Stomach smooth muscle (tissue), 2 donors: ENCODE measurements around the gene LAMC3.

Source experiments
- H3K27ac ChIP-seq: one replicate; pipeline ENCODE4 v1.7.0; 2013; ENCODE audit warnings: mild to moderate bottlenecking, low read length, inconsistent platforms
- H3K27me3 ChIP-seq, 2 donors: one replicate each; pipeline ENCODE4 v1.7.0; 2013; ENCODE audit warnings: low read length in 2 of 2; ENCODE audit not compliant: insufficient read depth in 2 of 2, control insufficient read depth in 1 of 2
- H3K36me3 ChIP-seq, 2 donors: one replicate each; pipeline ENCODE4 v1.7.0; 2013; ENCODE audit warnings: low read length in 2 of 2; ENCODE audit not compliant: control insufficient read depth in 2 of 2, insufficient read depth in 2 of 2
- H3K4me1 ChIP-seq: one replicate; pipeline ENCODE4 v1.7.0; 2013; ENCODE audit warnings: low read length; ENCODE audit not compliant: control insufficient read depth, insufficient read depth
- H3K4me3 ChIP-seq, 2 donors: one replicate each; pipeline ENCODE4 v1.7.0; 2013; ENCODE audit warnings: low read length in 2 of 2
- H3K9ac ChIP-seq, 2 donors: one replicate each; pipeline ENCODE4 v1.7.0; 2013; ENCODE audit warnings: low read length in 2 of 2, mild to moderate bottlenecking in 1 of 2
- H3K9me3 ChIP-seq, 2 donors: one replicate each; pipeline ENCODE4 v1.7.0; 2013; ENCODE audit warnings: low read length in 2 of 2; ENCODE audit not compliant: control insufficient read depth in 2 of 2
- donor health status: healthy.
- donor health status: Pancreatic carcinoma.

Gene LAMC3

DNA sequence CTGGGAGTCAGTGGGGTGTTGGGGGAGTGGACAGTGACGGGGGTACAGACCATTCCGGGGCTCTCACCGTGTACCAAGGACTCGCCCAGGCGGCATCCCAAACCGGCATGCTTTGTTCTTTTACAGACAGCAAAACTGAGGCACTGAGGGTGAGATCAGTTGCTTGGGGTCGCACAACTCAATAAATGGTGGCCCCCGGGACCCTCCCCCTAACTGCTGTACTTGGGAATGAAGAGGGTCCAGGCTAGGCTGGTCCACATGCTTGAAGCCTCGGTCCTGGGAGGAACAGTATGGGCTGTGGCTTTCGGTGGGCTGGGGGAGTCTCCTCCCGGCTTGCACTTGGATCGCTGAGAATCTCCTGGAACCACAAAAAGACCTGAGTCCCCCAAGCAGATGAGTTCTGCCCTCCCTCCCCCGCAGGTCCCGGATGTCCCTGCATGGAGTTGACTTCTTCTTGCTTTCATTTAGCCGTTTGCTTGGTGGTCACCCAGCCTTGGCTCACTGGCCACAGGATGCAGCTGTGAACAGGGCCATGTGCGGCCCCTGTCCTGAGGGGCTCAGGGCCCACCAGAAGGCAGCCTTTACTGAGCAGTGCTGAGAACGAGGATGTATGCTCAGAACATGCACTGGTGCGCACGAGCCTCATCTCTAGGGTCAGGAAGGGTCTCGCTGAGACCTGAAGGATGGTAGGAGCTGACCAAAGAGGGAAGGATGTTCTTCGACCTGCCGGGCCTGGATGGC is 4.2 kb downstream of the LAMC3 start:
- Histone ChIP-seq H3K9ac (no peak overlapping the region), H3K4me3 (no peak overlapping the region), H3K36me3 (no peaks in the 10 kb centered on the region), H3K27ac (no peak overlapping the region), H3K27me3 (peaks cover 17 to 28% of the 10 kb centered on the region in 2 donors), H3K9me3 (no peaks in the 10 kb centered on the region), H3K4me1 (peaks cover 4% of the 10 kb centered on the region)

DNA sequence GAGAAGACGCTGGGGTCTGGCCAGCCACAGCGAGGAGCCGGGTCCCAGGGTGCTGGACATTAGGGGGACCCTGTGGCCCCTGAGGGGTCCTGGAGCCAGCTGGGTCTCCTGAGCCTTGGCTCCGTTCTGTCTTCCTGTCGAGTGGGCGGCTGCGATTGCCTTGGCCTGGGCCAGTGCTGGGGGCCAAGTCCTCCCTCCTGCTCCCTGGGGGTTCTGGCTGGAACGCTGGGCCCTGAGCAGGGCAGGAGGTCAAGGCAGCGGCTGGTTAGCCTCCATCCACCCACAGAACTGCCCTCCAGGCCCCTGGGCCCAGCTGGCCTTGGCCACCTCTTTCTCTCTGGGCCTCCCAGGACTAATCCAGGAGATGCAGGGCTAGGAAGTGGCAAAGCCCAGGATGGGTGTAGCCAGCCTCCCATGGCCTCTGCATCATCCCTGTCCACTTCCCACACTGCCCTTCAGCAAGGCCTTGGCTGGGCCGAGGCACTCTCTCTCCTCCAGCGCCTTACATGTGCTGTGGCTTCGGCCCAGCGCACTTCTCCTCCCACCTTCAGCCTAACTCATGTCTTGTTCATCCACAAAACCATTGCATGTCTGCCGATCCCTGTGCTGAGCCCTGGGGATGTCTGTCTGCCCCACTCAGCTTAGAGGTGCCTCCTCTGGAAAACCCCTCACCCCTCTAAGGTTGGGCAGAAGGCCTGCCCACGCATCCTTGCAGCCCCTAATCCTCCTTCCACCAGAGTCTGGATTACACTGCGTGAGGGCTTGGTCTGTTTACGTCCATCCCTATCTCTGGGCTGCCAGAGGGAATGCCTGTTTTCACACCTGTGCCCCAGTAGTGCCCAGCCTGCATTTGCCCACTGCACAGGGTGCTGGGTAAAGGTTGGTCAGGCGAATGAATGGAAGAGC is 5.0 kb downstream of the LAMC3 start:
- Histone ChIP-seq H3K36me3 (no peaks in the 10 kb centered on the region), H3K9ac (no peak overlapping the region), H3K4me1 (peaks cover 3% of the 10 kb centered on the region), H3K4me3 (no peak overlapping the region), H3K27me3 (peaks cover 9 to 29% of the 10 kb centered on the region in 2 donors), H3K9me3 (no peaks in the 10 kb centered on the region), H3K27ac (no peak overlapping the region)

DNA sequence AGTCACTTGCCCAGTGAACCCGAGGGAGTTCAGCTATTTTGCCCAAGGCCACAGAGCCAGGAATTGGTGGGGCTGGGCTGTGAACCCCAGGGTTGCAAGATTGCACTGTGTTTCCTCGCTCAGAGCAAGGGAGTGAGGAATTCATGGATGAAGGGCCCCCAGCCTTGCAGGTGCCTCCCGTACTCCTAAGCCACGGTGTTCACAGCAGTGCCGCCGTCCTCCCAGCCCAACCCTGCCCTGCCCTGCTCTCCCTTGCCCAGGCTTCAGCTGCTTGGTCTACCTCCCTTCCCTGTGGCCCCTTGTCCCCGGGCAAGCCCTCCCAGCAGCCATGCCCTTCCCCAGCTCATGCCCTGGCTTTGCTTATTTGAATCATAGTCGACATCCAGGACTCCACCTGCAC is 6.1 kb downstream of the LAMC3 start:
- H3K4me3 ChIP-seq, result no peak overlapping the region

DNA sequence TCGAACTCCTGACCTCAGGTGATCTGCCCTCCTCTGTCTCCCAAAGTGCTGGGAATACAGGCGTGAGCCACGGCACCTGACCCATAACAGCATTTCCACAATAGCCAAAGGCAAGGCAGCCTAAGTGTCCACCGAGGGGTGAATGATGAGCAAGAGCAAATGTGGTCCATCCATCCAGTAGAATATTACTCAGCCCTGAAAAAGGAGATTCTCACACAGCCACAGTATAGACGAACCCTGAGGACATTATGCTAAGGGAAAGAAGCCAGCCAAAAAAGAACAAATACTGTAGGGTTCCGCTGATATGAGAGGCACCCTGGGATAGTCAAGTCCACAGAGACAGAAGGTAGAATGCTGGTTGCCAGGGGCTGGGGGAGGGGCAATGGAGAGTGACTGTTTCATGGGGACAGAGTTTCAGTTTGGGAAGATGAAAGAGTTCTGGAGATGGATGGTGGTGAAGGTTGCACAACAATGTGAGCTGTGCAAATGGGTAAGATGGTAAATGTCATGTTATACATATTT is 7.0 kb downstream of the LAMC3 start:
- Histone ChIP-seq H3K4me3 (no peak overlapping the region), H3K27ac (no peak overlapping the region), H3K4me1 (no peaks in the 10 kb centered on the region), H3K36me3 (no peaks in the 10 kb centered on the region), H3K9ac (no peak overlapping the region), H3K27me3 (peaks cover 4 to 24% of the 10 kb centered on the region in 2 donors), H3K9me3 (peaks cover 0 to 6% of the 10 kb centered on the region in 2 donors)

More for the DNA sequence above, 6.1 kb downstream of the LAMC3 start:
- H3K27ac ChIP-seq, result no peak overlapping the region
- peaks cover 4 to 27% of the 10 kb centered on the region in 2 donors for H3K27me3 ChIP-seq
- H3K9ac ChIP-seq, result no peak overlapping the region
- H3K4me1 ChIP-seq, result no peaks in the 10 kb centered on the region
- H3K36me3 ChIP-seq, result no peaks in the 10 kb centered on the region
- no peaks in the 10 kb centered on the region for H3K9me3 ChIP-seq

DNA sequence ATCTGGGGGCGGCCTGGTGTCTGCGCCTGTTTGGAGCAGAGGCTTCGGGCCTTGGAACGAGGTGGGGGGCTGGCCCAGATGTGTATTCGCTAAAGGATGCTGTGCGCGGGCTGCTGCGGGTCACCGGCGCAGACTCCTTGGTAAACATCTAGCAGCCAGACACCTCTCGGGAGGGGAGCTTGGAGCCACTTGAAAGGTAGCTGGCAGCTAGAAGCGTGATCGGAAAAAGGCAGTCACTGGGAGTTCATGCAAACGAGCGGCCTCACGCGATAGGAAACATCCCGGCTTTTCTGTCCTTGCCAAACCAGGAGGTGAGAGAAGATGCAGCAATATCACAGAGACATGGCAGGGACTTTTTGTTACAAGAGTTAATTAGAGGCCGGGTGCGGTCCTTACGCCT is 8.1 kb downstream of the LAMC3 start:
- Histone ChIP-seq H3K4me1 (no peaks in the 10 kb centered on the region), H3K9me3 (peaks cover 0 to 6% of the 10 kb centered on the region in 2 donors), H3K9ac (no peak overlapping the region), H3K27ac (no peak overlapping the region), H3K36me3 (no peaks in the 10 kb centered on the region), H3K27me3 (peaks cover 4 to 20% of the 10 kb centered on the region in 2 donors), H3K4me3 (no peak overlapping the region)

DNA sequence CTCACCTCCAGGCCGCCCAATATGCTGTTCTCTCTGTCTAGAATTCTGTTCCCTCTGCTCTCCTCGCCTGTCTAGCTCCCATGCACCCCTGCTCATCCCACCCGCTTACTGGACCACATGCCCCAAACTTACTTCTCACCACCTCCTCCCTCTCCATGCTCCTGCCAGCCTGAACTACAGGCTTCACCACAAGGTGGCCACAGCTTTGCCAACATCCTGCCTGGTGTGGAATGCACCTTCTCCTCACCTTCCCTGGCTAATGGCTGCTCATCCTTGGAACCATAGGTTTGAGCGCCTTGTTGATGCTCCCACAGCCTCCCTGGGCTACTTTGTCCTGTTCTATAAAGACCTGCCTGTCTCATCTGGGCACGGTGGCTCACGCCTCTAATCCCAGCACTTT is 9.6 kb downstream of the LAMC3 start:
- Histone ChIP-seq H3K27me3 (peaks cover 0 to 17% of the 10 kb centered on the region in 2 donors), H3K9ac (no peak overlapping the region), H3K9me3 (peaks cover 0 to 6% of the 10 kb centered on the region in 2 donors), H3K4me1 (no peaks in the 10 kb centered on the region), H3K4me3 (no peak overlapping the region), H3K36me3 (no peaks in the 10 kb centered on the region), H3K27ac (no peak overlapping the region)

DNA sequence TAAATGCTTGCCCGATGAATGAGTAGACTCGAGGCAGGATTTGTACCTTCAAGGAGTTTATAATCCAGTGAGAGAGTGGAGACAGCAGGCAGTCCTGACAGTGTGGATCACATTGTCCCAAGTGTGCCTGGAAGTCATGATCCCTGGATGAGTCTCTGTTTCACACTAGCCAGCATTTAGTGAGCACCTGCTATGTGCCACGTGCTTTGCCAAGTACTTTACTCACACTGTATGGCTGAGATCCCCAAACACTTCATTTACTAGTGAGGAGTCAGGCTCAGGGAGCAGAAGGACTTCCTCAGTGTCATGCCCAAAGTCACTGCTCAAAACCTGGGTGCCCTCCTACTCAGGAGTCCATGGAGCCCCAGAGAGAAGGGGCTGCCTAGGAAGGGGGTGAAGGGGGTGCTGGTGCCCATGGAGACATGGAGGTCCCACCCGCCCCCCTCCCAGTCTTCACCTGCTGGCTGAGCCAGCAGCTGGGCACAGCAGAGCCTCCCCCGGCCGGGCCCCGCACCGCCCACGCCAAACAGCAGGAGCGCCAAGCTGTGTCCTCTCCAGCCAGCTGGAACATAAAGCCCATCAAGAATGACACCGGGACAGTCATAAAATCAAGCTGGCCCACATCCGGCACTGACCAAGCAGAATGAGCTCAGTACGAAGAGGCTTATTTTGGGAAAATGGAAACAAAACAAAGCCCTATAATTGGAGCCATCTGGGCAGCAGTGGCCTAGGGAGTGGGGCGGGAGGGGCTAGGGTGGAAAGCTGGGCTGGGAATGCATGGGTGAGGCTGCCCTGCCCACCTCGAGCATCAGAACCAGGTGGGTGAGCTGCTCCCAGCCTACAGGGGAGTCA is 10.6 kb downstream of the LAMC3 start:
- Histone ChIP-seq H3K4me1 (no peaks in the 10 kb centered on the region), H3K27me3 (peaks cover 0 to 20% of the 10 kb centered on the region in 2 donors), H3K36me3 (no peaks in the 10 kb centered on the region), H3K27ac (no peak overlapping the region), H3K9ac (no peak overlapping the region), H3K9me3 (peaks cover 0 to 6% of the 10 kb centered on the region in 2 donors), H3K4me3 (no peak overlapping the region)

DNA sequence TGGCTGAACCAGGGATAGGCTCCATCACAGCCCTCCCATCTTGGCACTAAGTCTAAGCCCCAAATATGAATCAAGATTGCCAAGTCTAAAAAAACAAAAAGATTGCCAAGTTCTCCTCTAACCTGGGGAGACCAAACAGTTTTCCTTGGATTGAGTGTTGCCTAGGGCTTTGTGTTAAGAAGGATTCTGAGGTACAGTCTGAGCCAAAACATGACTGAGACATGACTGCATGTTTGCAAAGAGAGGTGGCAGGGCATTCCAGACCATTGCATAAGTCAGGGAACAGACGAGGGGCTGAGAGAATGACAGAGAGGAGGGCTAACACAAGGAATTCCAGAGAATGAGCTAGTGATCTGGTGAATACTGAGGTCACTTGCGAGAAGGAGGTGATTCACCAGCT is 11.4 kb downstream of the LAMC3 start:
- Histone ChIP-seq H3K4me3 (no peak overlapping the region), H3K27me3 (peaks cover 0 to 25% of the 10 kb centered on the region in 2 donors), H3K9ac (no peak overlapping the region), H3K9me3 (peaks cover 0 to 6% of the 10 kb centered on the region in 2 donors), H3K36me3 (no peaks in the 10 kb centered on the region), H3K4me1 (no peaks in the 10 kb centered on the region), H3K27ac (no peak overlapping the region)

DNA sequence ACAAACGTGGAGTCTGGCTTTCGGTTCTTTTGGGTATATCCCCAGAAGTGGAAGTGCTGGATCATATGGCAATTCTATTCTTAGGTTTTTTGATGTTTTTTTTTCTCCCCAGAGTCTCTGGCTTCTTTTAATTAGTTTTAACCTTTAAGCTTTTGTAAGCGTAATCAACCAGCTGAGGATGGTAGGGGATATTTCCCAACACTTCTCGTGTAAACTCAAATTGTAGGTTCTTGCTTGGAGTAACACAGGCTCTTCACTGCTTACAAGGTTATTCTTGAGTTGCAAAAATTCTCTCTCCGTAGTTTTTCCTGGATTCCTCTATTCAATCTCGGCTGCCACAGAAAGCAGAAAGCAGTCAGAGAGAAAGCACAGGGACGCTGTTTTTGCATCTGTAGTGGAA is 11.9 kb downstream of the LAMC3 start:
- no peak overlapping the region for H3K9ac ChIP-seq
- H3K36me3 ChIP-seq, result no peaks in the 10 kb centered on the region
- peaks cover 0 to 6% of the 10 kb centered on the region in 2 donors for H3K9me3 ChIP-seq
- no peak overlapping the region for H3K4me3 ChIP-seq
- H3K4me1 ChIP-seq, result no peaks in the 10 kb centered on the region
- peaks cover 0 to 25% of the 10 kb centered on the region in 2 donors for H3K27me3 ChIP-seq
- no peak overlapping the region for H3K27ac ChIP-seq

DNA sequence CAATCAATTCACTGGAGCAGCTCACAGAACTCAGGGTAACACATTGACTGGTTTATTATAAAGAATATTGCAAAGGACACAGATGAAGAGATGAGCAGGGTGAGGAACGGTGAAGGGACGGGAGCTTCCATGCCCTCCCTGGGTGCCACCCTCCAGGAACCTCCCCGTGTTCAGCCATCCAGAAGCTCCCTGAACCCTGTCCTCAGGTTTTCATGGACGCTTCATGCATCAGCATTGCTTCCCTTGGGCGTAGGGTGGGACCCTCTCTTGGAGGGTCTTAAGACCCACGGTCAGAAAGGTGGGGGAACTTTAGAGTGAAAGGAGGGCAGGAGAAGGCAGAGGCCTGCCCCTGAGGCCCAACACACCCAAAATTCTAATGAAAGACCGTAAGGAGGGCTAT is 12.8 kb downstream of the LAMC3 start:
- Histone ChIP-seq H3K4me1 (no peaks in the 10 kb centered on the region), H3K36me3 (no peaks in the 10 kb centered on the region), H3K27me3 (peaks cover 0 to 24% of the 10 kb centered on the region in 2 donors), H3K27ac (no peak overlapping the region), H3K4me3 (no peak overlapping the region), H3K9me3 (peaks cover 0 to 6% of the 10 kb centered on the region in 2 donors), H3K9ac (no peak overlapping the region)
